ENCODE results near the gene SLC25A46. TPM values are rescaled to one million over a fixed set of nuclear protein-coding genes. Genes with fewer than 3 reads are reported as not detected.

SLC25A46 gene
- total RNA-seq, 1 donor from 2014 or later: 36.9 TPM

DNA sequence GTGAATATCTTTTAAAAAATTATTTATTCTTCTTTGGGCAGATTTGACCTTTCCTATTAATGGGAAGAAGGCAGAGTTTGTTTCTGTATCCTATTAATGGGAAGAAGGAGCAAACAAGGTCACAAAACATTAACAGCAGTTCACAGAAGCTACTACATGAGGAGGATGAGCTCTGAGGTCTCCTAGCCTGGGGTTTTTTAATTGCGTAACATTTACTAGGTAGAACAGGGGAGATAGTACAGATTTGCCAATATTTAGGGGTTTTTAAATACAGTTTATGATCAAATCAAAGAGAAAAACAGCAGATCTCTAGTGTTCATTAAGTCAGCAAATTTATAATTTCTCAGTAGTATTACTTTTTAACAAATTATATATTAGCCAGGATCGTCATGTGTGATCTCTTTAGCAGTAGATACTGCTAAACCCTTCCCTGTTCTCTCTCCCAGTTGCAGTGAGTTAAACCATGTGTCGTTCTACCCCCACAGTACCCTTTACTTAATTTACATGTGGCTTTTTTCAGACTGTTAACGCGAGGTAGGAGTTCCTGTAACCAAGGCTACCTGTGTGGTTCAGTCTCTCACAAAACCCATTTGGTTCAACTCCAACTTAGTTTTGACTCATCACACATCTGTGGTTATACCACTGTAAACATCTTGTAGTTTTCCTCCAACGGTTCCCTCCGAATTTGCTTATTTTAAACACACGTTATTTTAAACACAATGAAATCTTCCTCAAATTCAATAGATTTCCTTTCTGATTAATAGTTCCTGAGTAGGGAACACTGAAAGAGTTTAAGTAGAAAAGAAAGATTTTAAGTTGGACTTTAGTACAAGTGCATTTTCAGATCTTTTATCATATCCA is 13.3 kb downstream of the SLC25A46 start:
- H3K4me3 Mint-ChIP-seq: no peak overlapping the region
- no peaks in the 10 kb centered on the region for H3K27me3 Mint-ChIP-seq (ENCODE audit: low read depth)
- peaks cover 12% of the 10 kb centered on the region for H3K36me3 Mint-ChIP-seq
- H3K4me1 Mint-ChIP-seq: no peaks in the 10 kb centered on the region
- TF ChIP-seq, protein P1, sequence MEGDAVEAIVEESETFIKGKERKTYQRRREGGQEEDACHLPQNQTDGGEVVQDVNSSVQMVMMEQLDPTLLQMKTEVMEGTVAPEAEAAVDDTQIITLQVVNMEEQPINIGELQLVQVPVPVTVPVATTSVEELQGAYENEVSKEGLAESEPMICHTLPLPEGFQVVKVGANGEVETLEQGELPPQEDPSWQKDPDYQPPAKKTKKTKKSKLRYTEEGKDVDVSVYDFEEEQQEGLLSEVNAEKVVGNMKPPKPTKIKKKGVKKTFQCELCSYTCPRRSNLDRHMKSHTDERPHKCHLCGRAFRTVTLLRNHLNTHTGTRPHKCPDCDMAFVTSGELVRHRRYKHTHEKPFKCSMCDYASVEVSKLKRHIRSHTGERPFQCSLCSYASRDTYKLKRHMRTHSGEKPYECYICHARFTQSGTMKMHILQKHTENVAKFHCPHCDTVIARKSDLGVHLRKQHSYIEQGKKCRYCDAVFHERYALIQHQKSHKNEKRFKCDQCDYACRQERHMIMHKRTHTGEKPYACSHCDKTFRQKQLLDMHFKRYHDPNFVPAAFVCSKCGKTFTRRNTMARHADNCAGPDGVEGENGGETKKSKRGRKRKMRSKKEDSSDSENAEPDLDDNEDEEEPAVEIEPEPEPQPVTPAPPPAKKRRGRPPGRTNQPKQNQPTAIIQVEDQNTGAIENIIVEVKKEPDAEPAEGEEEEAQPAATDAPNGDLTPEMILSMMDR (IDR thresholded peaks at IDR 0.05; ENCODE audit: unreplicated experiment): no peak
- H3K27ac Mint-ChIP-seq: no peak overlapping the region
- H3K9me3 Mint-ChIP-seq: no peaks in the 10 kb centered on the region
- DNase-seq (ENCODE audit: low spot score in 2 of 2, unreplicated experiment in 2 of 2): no peak

DNA sequence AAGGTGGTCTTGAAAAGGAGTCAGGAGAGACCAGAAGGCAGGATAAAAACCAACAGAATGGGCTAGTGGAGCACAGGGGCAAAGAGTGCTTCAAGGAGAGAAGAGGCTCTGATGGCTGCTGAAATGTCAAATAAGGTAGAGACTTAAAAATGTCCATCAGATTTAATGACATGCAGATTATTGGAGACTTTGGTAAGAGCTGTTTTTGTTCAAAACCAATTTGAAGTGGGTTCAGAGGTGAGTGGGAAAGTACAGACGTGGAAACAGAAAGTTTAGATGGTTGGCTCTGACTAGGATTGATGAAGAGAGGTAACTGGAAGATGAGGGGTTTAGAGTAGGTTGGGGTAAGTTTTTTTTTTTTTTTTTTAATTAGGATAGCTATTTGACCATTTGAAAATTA is 14.1 kb downstream of the SLC25A46 start:
- no peak for DNase-seq (ENCODE audit: low spot score in 2 of 2, unreplicated experiment in 2 of 2)
- Mint-ChIP-seq H3K36me3 (peaks cover 10% of the 10 kb centered on the region), H3K4me3 (no peak overlapping the region), H3K4me1 (peaks cover 1% of the 10 kb centered on the region), H3K27me3 (ENCODE audit: low read depth) (no peaks in the 10 kb centered on the region), H3K9me3 (no peaks in the 10 kb centered on the region), H3K27ac (no peak overlapping the region)
- TF ChIP-seq, protein P1 (IDR thresholded peaks at IDR 0.05; ENCODE audit: unreplicated experiment): no peak

DNA sequence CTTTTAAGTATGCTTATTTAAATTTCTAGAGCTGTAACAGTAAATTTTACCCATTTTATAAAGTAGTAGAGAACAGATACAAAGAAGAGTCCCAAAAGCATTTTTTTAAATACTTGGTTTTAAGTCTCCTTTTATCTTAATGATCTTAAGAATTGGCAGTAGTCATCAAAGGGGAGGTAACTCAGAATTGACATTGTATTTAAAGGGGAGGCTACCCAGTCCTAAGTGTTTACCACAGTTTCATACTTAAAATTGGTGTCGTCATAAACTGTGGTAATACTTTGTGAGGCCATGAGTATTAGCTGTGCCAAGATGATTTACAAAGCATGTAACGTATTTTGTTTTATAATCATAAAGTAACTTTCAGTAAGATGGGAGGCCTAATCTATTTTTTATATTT is 14.8 kb downstream of the SLC25A46 start:
- Mint-ChIP-seq H3K36me3 (peaks cover 6% of the 10 kb centered on the region), H3K27ac (no peak overlapping the region), H3K4me1 (peaks cover 1% of the 10 kb centered on the region), H3K4me3 (no peak overlapping the region), H3K9me3 (no peaks in the 10 kb centered on the region), H3K27me3 (ENCODE audit: low read depth) (no peaks in the 10 kb centered on the region)
- TF ChIP-seq, protein P1 (IDR thresholded peaks at IDR 0.05; ENCODE audit: unreplicated experiment): no peak
- no peak for DNase-seq (ENCODE audit: low spot score in 2 of 2, unreplicated experiment in 2 of 2)

DNA sequence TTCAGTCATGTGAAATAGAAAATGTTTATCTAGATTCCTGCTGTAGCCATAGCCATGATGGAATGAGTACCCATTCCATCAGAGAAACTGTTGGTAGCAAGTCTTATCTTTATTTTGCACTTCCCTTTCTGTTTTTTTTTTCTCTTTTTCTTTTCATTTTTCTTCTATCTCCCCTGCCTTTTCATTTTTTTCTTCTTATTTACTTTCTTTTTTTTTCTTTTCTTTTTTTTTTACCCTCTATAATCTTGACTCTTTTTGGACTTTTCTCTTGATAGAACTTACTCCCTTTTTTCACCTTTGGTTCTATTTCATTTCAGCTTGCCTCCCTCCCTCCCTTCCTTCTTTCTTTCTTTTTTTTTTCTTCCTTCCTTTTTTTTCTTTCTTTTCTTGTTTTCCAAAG is 15.4 kb downstream of the SLC25A46 start:
- H3K9me3 Mint-ChIP-seq: no peaks in the 10 kb centered on the region
- peak overlapping the region; percentile 37 for H3K27ac Mint-ChIP-seq
- H3K4me1 Mint-ChIP-seq: peaks cover 1% of the 10 kb centered on the region
- H3K36me3 Mint-ChIP-seq: peaks cover 6% of the 10 kb centered on the region
- TF ChIP-seq, protein P1 (IDR thresholded peaks at IDR 0.05; ENCODE audit: unreplicated experiment): no peak
- H3K27me3 Mint-ChIP-seq (ENCODE audit: low read depth): no peaks in the 10 kb centered on the region
- DNase-seq (ENCODE audit: low spot score in 2 of 2, unreplicated experiment in 2 of 2): no peak
- no peak overlapping the region for H3K4me3 Mint-ChIP-seq

DNA sequence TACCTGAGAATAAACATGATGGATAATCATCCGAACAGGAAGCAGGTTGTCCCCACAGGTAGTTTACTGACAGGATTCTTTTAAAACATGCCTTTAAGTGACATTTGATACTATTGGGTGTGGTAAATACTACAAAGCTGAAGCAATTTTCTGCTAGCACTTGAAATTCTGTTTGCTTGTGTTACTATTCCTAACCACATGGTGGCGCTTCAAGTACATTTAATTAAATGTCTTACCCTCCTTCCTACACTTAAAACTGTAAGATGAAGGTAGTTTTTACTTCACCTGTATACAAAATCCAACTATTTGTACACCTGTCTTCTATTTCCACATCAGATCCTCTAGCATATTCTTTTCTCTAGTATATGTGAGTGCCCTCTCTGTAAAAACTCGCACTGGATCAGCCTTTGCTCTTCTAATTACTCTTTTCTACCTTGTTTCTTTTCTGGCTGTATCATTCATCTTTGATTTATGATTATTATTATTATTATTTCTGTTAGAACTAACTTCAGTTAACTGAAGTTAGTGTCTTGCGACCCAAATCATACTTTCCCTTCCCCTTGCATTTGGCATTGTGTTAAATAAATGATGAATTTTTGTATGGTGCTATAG is 18.4 kb downstream of the SLC25A46 start:
- no peaks in the 10 kb centered on the region for H3K36me3 Mint-ChIP-seq
- H3K27ac Mint-ChIP-seq: no peak overlapping the region
- TF ChIP-seq, protein P1 (IDR thresholded peaks at IDR 0.05; ENCODE audit: unreplicated experiment): peak; percentile 81
- H3K4me1 Mint-ChIP-seq: peaks cover 1% of the 10 kb centered on the region
- H3K4me3 Mint-ChIP-seq: no peak overlapping the region
- no peaks in the 10 kb centered on the region for H3K9me3 Mint-ChIP-seq
- DNase-seq (ENCODE audit: low spot score in 2 of 2, unreplicated experiment in 2 of 2): no peak
- H3K27me3 Mint-ChIP-seq (ENCODE audit: low read depth): no peaks in the 10 kb centered on the region

All from mesothelial cell of epicardium (in vitro differentiated cells).